HFFc6 (cell line): Measurements from ENCODE around the gene CCNY. TPM values are rescaled to one million over a fixed set of nuclear protein-coding genes. Genes with fewer than 3 reads are reported as not detected.

Experiments used
- DNase-seq: peaks from one replicate; pipeline ENCODE4 v3.0.0-alpha.2; 2018
- H3K27ac Mint-ChIP-seq: 2 replicates; pipeline ENCODE4 v1.8.0; 2020; ENCODE audit warnings: mild to moderate bottlenecking, mixed read lengths
- H3K27me3 Mint-ChIP-seq: 2 replicates; pipeline ENCODE4 v1.8.0; 2021; ENCODE audit warnings: mild to moderate bottlenecking, moderate library complexity, mixed read lengths; ENCODE audit not compliant: insufficient read depth
- H3K36me3 Mint-ChIP-seq: 2 replicates; pipeline ENCODE4 v1.8.0; 2021; ENCODE audit warnings: low read depth, mixed read lengths
- H3K4me1 Mint-ChIP-seq: 2 replicates; pipeline ENCODE4 v1.8.0; 2020; ENCODE audit warnings: low read depth, mixed read lengths
- H3K4me3 Mint-ChIP-seq: 2 replicates; pipeline ENCODE4 v1.8.0; 2020; ENCODE audit warnings: mild to moderate bottlenecking, moderate library complexity, mixed read lengths
- H3K9me3 Mint-ChIP-seq: 2 replicates; pipeline ENCODE4 v1.8.0; 2020; ENCODE audit warnings: mild to moderate bottlenecking, mixed read lengths
- CTCF ChIP-seq: fragments of 200-600 bp; sonication (generic); IDR thresholded peaks from 2 replicates; pipeline ENCODE4 v1.5.0; 2021; ENCODE audit warnings: antibody characterized with exemption, mild to moderate bottlenecking
- total RNA-seq, 6 experiments: library from RNA; stranded (reverse); fragmentation: NEBNext Ultra II Directional; extraction: Animal tissue kit (Norgen Biotek cat#: 25700); gene quantifications; 2 replicates in 1 of 6; 3 replicates in 5 of 6; pipeline ENCODE4 v1.2.3, GENCODE V29; 2021

Gene CCNY
- total RNA-seq, 6 experiments from 2014 or later, result 60.0 to 76.6 (median 69.9) TPM

DNA sequence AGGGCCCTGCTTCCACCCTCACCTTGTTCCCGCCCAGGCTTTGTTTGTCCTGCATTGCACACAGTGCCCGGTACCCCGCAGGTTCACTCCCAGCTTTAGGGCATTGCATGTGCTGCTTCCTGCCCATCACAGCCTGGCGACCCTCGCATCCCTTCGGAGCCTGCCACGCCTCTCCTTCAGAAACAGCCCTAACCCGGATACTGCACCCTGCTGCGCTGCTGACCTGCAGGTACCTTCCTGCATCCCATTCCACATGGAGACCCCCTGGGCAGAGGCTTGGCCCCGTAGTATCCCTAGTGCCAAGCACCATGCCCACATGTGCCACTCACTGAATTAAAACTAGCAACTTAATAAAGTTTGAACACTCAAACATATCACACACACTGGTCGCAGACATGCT, 249.0 kb downstream of the CCNY start:
- Mint-ChIP-seq H3K9me3 (no peaks in the 10 kb centered on the region), H3K27ac (no peak overlapping the region), H3K4me1 (no peaks in the 10 kb centered on the region), H3K27me3 (peaks cover 35% of the 10 kb centered on the region), H3K4me3 (no peak overlapping the region), H3K36me3 (no peaks in the 10 kb centered on the region)
- no peak for TF ChIP-seq CTCF
- DNase-seq, result no peak

GRCh38 chr10:35585903-35586535, 249.7 kb downstream of the CCNY start:
- H3K36me3 Mint-ChIP-seq, result no peaks in the 10 kb centered on the region; the same call in 1 of the 2 replicates
- no peaks in the 10 kb centered on the region for H3K4me1 Mint-ChIP-seq
- peaks cover 36% of the 10 kb centered on the region for H3K27me3 Mint-ChIP-seq
- no peak for DNase-seq
- no peaks in the 10 kb centered on the region for H3K9me3 Mint-ChIP-seq
- H3K4me3 Mint-ChIP-seq, result no peak overlapping the region
- TF ChIP-seq CTCF, result no peak
- no peak overlapping the region for H3K27ac Mint-ChIP-seq

DNA sequence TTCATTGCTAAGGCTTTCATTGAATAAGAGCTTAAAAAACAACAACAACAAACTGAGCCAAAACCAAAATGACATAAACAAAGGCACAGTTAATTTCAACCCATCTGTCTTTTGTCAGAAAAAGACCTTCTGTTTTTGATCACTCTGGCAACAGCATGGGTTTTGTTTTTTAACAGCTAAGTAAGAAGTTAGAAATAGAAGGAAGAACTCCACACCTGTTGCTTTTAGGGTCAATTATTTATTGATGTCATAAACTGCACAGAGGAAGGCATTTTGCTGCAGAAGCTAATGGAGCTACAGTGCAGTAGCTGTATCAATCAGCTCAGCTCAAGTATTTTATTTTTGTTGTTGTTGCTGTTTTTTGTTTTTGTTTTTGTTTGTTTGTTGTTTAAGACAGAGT, 252.5 kb downstream of the CCNY start:
- TF ChIP-seq CTCF, result no peak
- H3K27ac Mint-ChIP-seq, result no peak overlapping the region
- no peak for DNase-seq
- no peaks in the 10 kb centered on the region; the same call in 1 of the 2 replicates for H3K36me3 Mint-ChIP-seq
- no peaks in the 10 kb centered on the region for H3K9me3 Mint-ChIP-seq
- H3K4me1 Mint-ChIP-seq, result no peaks in the 10 kb centered on the region
- H3K27me3 Mint-ChIP-seq, result peaks cover 38% of the 10 kb centered on the region
- no peak overlapping the region for H3K4me3 Mint-ChIP-seq

- H3K36me3 Mint-ChIP-seq, result no peaks in the 10 kb centered on the region; the same call in 1 of the 2 replicates
- TF ChIP-seq CTCF, result no peak
- H3K9me3 Mint-ChIP-seq, result no peaks in the 10 kb centered on the region
- no peak overlapping the region for H3K27ac Mint-ChIP-seq
- no peaks in the 10 kb centered on the region for H3K4me1 Mint-ChIP-seq
- H3K27me3 Mint-ChIP-seq, result peaks cover 44% of the 10 kb centered on the region
- no peak overlapping the region for H3K4me3 Mint-ChIP-seq
- DNase-seq, result no peak
Observed at GRCh38 chr10:35592441-35592840, 256.1 kb downstream of the CCNY start.

DNA sequence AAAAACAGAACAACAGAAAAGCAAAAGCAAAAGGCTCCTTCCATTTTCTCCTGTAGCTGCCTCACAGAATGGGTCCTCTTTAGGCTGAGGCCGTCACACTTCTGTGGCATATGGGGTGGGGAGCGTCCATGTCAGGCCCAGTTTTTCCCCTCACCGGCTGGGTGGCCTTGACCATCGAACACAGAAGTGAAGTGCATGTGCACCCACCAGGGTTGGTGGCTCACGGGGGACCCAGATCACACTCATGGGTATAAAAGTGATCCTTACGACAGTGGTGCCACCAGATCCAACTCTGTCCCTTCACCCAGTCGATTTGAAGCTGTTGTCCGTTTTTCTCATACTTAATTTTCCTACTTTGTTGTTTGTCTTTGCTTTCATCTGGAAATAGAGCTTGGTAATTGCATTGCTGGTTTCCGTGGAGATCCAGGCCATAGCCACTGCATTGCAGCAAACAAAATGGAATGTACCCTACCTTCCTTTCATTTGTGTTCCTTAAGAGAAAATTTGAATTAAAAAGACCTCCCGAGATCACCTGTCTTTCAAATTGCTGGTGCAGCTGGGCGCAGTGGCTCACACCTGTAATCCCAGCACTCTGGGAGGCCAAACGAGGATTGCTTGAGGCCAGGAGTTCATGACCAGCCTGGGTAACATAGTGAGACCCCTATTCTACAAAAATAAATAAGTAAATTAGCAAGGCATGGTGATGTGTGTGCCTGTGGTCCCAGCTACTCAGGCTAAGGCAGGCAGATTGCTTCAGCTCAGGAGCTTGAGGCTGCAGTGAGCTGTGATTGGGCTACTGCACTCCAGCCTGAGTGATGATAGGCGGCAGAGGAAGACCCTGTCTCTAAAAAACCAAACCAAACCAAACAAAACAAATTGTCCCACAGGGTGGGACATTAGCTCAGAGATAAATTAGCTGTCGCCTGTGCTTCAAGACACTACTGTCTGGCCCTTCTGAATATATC, 258.1 kb downstream of the CCNY start:
- Mint-ChIP-seq H3K27ac (no peak overlapping the region), H3K4me3 (no peak overlapping the region), H3K27me3 (peaks cover 41% of the 10 kb centered on the region), H3K4me1 (no peaks in the 10 kb centered on the region), H3K36me3 (no peaks in the 10 kb centered on the region; the same call in 1 of the 2 replicates), H3K9me3 (no peaks in the 10 kb centered on the region)
- no peak for DNase-seq
- no peak for TF ChIP-seq CTCF
